Uterus (tissue), 2 donors: ENCODE measurements around the gene PKD1.

ENCODE experiments used
- POLR2A ChIP-seq, 2 donors: fragments of 450-650 bp; IDR thresholded peaks; one replicate each; pipeline ENCODE4 v1.6.1; 2016; ENCODE audit warnings: antibody characterized with exemption in 2 of 2, mild to moderate bottlenecking in 1 of 2, moderate library complexity in 1 of 2
- TF ChIP-seq, protein P1 (sequence below), 4 experiments: fragments of 200-600 bp in 2 of 4; fragments of 450-650 bp in 2 of 4; sonication (generic) in 2 of 4; IDR thresholded peaks; one replicate each; pipeline ENCODE4 v1.5.1; 2016 to 2019; ENCODE audit warnings: antibody characterized with exemption in 4 of 4, mild to moderate bottlenecking in 2 of 4, moderate library complexity in 1 of 4

DNA sequence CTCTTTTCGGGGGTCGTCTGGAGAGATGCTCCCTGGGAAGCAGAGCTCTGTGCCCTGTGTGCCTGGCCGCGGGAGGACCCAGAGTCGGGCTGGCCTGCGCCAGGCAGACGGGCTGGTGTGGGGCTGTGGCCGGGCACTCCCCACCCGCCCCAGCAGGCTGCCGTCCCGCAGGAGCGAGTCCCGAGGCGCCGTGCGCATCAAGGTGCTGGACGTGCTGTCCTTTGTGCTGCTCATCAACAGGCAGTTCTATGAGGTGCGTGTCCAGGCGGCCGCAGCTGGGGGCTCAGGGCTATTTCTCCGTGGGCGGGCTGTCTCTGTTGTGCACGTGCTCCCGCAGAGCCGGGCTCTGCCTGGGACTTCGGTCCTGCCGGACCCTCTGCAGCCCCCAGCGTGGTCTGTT is 72.9 kb downstream of the PKD1 start:
- TF ChIP-seq, protein P1, sequence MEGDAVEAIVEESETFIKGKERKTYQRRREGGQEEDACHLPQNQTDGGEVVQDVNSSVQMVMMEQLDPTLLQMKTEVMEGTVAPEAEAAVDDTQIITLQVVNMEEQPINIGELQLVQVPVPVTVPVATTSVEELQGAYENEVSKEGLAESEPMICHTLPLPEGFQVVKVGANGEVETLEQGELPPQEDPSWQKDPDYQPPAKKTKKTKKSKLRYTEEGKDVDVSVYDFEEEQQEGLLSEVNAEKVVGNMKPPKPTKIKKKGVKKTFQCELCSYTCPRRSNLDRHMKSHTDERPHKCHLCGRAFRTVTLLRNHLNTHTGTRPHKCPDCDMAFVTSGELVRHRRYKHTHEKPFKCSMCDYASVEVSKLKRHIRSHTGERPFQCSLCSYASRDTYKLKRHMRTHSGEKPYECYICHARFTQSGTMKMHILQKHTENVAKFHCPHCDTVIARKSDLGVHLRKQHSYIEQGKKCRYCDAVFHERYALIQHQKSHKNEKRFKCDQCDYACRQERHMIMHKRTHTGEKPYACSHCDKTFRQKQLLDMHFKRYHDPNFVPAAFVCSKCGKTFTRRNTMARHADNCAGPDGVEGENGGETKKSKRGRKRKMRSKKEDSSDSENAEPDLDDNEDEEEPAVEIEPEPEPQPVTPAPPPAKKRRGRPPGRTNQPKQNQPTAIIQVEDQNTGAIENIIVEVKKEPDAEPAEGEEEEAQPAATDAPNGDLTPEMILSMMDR (IDR thresholded peaks at IDR 0.05): no peak
- no peak for TF ChIP-seq POLR2A (IDR thresholded peaks at IDR 0.05)
